C4-2B (cell line): ENCODE data around the gene CABLES1.

Source experiments
- H3K27ac ChIP-seq: fragments of 450-650 bp; 2 replicates; pipeline ENCODE4 v1.5.1; 2017
- ZFX ChIP-seq: fragments of 450-650 bp; IDR thresholded peaks from 2 replicates; pipeline ENCODE4 v1.6.1; 2017
- TF ChIP-seq, protein P1 (sequence below): fragments of 450-650 bp; conservative IDR thresholded peaks from 2 replicates; pipeline ENCODE4 v1.5.1; 2017; ENCODE audit warnings: mild to moderate bottlenecking

CABLES1 gene

DNA sequence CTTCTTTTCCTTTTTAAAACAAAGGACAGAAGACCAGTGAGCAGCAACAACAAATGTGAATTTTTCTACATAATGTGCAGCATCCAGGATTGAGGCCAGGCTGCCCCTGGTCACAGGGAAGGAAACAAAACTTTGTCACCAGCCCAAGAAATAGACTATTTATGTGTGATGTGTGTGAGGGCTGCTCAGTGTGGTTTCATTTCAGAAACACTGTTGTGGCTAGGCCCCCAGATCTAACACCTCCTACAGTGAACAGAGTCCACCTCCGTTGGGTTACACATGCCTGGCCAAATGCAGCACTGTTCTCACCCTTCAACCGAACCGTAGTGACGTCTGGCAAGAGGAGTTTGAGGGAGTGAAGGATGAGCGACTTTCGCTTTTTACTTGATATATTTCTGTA, 171.5 kb downstream of the CABLES1 start:
- no peak overlapping the region for H3K27ac ChIP-seq
- TF ChIP-seq, protein P1, sequence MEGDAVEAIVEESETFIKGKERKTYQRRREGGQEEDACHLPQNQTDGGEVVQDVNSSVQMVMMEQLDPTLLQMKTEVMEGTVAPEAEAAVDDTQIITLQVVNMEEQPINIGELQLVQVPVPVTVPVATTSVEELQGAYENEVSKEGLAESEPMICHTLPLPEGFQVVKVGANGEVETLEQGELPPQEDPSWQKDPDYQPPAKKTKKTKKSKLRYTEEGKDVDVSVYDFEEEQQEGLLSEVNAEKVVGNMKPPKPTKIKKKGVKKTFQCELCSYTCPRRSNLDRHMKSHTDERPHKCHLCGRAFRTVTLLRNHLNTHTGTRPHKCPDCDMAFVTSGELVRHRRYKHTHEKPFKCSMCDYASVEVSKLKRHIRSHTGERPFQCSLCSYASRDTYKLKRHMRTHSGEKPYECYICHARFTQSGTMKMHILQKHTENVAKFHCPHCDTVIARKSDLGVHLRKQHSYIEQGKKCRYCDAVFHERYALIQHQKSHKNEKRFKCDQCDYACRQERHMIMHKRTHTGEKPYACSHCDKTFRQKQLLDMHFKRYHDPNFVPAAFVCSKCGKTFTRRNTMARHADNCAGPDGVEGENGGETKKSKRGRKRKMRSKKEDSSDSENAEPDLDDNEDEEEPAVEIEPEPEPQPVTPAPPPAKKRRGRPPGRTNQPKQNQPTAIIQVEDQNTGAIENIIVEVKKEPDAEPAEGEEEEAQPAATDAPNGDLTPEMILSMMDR: no peak
- no peak for TF ChIP-seq ZFX

DNA sequence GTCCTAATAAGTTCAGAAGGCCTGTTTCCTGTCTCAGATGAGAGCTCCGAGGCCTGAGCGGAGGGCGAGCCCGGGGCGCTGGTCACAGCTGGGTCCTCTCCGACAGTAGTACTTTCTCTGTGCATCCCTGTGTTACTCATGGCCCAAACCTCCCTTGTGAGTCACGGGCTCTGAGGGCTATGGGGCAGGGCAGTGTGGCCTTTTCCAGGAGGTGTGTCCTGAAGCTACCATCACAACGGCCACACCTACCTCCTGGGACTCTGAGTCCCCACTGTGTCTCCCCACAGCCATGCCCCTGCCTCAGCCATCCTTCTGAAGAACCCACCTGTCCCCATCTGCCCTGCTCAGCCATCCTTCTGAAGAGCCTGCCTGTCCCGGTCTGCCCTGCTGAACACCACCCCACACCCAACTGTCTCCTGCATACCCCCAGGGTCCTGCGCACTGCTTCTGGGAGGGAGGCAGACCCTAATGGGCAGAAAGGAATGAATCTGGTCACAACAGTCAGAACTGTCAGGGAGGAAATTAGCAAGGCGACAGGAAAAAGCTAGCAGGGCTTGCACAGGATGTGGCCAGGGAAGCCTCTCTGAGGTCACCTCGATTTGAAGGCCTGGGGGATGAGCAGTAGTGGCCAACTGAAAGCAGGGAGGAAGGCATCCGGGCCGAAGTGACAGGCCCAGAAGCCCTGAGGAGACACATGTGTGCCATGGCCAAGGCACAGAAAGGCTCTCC, 172.4 kb downstream of the CABLES1 start:
- TF ChIP-seq ZFX: no peak
- TF ChIP-seq, protein P1: no peak
- no peak overlapping the region for H3K27ac ChIP-seq
